Measurements from ENCODE around the gene ZIC5. TPM values are rescaled to one million over a fixed set of nuclear protein-coding genes. Genes with fewer than 3 reads are reported as not detected.
A peak's percentile ranks its signal among the peaks of the same experiment; 100 is the strongest.

ZIC5 gene
- total RNA-seq, 1 donor from 2014 or later, result not detected

DNA sequence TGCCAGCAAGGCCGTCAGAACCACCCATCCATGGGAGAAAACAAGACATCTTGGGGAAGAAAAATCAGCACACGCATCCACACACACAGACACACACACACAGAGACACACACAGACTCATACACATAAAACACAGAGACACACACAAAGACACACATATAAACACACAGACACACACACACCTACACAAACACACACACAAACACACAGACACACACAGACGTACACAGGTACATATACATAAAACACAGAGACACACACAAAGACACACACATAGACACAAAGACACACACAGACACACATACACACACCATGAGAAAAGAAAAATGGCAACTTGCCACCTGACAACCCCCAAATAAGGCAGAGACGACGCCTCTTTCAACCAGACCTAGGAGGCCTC is 40.6 kb downstream of the ZIC5 start:
- no peak for ATAC-seq

DNA sequence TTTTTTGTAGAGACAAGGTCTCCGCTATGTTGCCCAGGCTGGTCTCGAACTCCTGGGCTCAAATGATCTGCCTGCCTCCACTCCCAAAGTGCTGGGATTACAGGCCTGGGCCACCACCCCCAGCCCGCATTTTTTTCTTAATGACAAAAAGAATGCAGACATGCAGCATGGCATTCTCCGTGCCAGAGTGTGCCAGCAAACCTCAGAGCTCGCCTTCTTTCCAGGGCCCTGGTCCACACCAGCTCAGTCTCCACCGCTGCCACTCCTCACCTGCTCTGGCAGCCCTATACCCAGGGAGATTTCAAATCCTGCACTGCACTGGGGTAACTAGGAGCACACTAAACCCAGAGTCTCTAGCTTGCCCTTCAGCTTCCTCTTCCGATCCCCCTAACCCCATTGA is 41.7 kb downstream of the ZIC5 start:
- ATAC-seq, result no peak

- ATAC-seq, result peak; percentile 79
Measured at GRCh38 chr13:99926014-99926731, 45.4 kb downstream of the ZIC5 start.

- no peak for ATAC-seq
Measured at GRCh38 chr13:99923877-99924582, 47.5 kb downstream of the ZIC5 start.

DNA sequence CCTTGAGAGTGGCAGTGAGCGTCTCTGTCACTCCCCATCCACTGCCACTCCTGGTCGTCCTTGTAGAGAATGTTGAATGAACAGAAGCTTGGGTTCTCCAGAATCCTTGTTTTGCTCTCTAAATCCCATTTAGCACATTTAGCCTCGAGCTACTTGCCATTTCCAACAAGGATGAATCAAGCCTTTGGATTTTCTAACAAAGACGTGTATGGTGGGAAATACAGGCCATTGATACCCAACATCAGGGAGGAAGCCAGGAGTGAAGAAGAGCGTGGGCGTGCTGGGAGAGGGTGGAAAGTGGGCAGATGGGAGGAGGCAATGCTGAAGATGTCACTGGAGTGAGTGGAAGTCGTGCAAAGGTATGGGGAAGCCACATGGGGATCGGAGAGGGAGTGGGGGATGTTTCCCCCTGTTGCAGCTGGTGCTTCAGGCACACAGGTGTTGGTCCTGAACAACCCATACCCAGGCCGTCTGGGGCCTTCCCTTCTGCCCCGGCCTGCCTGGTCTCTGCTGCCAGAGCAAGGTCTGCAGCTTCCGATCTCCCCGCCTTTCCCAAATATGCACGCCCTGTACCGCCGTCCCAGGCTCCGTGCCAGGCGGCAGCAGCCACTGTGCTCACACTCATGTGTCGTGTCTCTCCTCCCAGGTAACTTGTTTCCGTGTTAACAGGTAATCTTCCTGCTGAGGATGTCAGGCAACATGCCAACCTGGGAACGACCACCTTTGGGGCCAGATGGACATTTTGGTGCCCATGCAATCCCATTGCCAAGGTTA is 48.7 kb downstream of the ZIC5 start:
- peak; percentile 67 for ATAC-seq

DNA sequence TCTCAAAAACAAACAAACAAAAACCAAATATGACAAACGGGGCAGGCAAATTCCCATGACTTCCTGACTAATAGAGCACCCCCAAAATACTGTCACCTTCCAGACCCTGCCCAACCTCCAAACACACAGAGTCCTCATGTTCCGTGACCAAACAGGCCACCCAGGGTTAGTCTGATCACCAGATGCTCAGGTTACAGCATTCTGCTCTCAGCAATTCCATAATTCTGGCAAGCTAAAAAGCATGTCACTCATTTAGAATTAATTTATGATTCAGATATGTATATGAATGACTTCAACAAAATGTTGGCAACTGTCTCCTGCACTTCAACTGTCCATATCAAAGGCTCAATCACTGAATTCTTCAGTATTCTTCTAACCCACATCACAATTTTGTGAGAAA is 52.4 kb downstream of the ZIC5 start:
- ATAC-seq, result no peak

DNA sequence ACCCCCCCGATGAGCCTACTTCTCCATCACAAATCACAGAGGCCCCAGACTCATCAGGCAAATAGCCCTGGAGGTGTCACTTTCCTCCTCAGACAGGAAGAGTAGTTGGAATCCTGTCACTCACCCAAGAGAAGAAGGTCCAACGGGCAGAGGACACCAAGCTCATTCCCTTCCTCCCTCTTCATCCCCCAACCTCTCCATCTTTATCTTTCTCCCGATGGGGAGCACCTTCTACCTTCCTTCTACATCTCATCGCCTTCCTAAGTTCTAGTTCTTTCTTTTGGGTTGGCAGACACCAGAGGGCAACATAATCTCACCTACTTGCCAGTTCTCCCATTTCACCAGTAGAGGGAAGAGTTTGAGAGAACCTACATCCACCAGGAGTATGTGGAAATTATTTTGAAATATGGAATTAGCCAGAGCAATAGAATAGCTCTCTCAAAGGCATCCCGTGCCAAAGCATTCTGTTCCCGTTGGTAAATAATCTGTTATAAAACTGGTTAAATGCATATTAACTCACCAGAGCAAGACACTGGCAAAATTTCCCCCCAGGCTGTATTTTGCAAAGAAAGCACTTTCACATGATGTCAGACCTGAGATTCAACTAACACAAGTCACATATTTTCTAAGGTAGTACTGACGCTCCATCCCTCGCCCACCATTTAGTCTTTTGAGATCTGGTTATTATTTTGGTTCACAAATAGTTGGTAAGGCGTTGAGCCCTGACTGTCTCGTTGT is 55.0 kb downstream of the ZIC5 start:
- peak; percentile 87 for ATAC-seq

DNA sequence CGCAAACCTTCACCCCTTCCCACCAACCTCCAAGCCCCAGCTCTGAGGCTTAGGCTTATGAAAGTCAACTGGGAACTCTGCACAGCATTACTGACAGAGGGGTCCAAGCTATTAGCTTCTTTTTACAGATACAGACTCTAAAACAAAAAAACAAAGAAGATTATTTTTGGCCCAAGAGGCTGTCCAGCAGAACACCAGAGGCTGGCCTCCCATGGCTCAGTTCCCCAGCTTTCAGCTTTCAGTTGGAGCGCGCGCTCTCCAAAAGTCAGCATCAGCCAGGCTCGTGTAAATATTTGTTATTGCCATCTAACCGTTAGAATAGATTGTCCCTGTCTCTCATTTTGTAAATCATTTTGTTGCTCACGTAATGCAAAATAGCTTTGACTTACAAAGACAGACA is 58.4 kb downstream of the ZIC5 start:
- ATAC-seq, result no peak

Other genes starting within 250 kb of the ZIC5 start
- gene ZIC2, start 10.0 kb upstream of the ZIC5 start, total RNA-seq, result 0.04 TPM
- 23.0 TPM for gene PCCA, start 117.3 kb upstream of the ZIC5 start, total RNA-seq